Mesendoderm (in vitro differentiated cells): ENCODE results near the gene SH2D4B.
A peak's percentile ranks its signal among the peaks of the same experiment; 100 is the strongest.

Experiments
- DNase-seq: peaks from one replicate; pipeline ENCODE4 v3.0.0; 2013
- H2AK5ac ChIP-seq: 2 replicates; pipeline ENCODE4 v1.6.1; 2013; ENCODE audit warnings: low read length, inconsistent platforms
- H2BK120ac ChIP-seq: 2 replicates; pipeline ENCODE4 v1.6.1; 2013; ENCODE audit warnings: low read depth, mild to moderate bottlenecking, low read length, moderate library complexity, mixed read lengths
- H2BK15ac ChIP-seq: replicated peaks from 2 replicates; pipeline ENCODE4 v1.6.1; 2013; ENCODE audit warnings: low read depth, mild to moderate bottlenecking, moderate library complexity
- H2BK5ac ChIP-seq: 2 replicates; pipeline ENCODE4 v1.6.1; 2013; ENCODE audit warnings: low read length, inconsistent platforms
- H3K18ac ChIP-seq: 2 replicates; pipeline ENCODE4 v1.6.1; 2013; ENCODE audit warnings: mild to moderate bottlenecking, low read length, mixed read lengths
- H3K23ac ChIP-seq: one replicate; pipeline ENCODE4 v1.6.1; 2013; ENCODE audit warnings: low read length
- H3K27ac ChIP-seq: 2 replicates; pipeline ENCODE4 v1.5.1; 2013; ENCODE audit warnings: low read depth, mild to moderate bottlenecking, inconsistent platforms, low read length, moderate library complexity
- H3K27me3 ChIP-seq: 2 replicates; pipeline ENCODE4 v1.6.1; 2013; ENCODE audit warnings: low read length, control low read depth, mild to moderate bottlenecking, inconsistent platforms; ENCODE audit not compliant: insufficient read depth, poor library complexity
- H3K36me3 ChIP-seq: 2 replicates; pipeline ENCODE4 v1.6.1; 2013; ENCODE audit warnings: low read length, inconsistent platforms; ENCODE audit not compliant: control insufficient read depth, insufficient read depth
- H3K4ac ChIP-seq: one replicate; pipeline ENCODE4 v1.6.1; 2013; ENCODE audit warnings: low read depth, mild to moderate bottlenecking, low read length, moderate library complexity
- H3K4me1 ChIP-seq: 2 replicates; pipeline ENCODE4 v1.6.1; 2013; ENCODE audit warnings: low read depth, low read length, inconsistent platforms; ENCODE audit not compliant: control insufficient read depth
- H3K4me2 ChIP-seq: 2 replicates; pipeline ENCODE4 v1.6.1; 2013; ENCODE audit warnings: low read length
- H3K4me3 ChIP-seq: 2 replicates; pipeline ENCODE4 v1.5.1; 2013; ENCODE audit warnings: mild to moderate bottlenecking, low read length
- H3K56ac ChIP-seq: one replicate; pipeline ENCODE4 v1.6.1; 2013; ENCODE audit warnings: low read length
- H3K79me1 ChIP-seq: 2 replicates; pipeline ENCODE4 v1.6.1; 2013; ENCODE audit warnings: low read length, inconsistent platforms
- H3K79me2 ChIP-seq: 2 replicates; pipeline ENCODE4 v1.6.1; 2013; ENCODE audit warnings: mild to moderate bottlenecking, low read length; ENCODE audit not compliant: control insufficient read depth, insufficient read depth
- H3K9ac ChIP-seq: 2 replicates; pipeline ENCODE4 v1.6.1; 2013; ENCODE audit warnings: low read length, inconsistent platforms
- H4K5ac ChIP-seq: one replicate; pipeline ENCODE4 v1.6.1; 2013; ENCODE audit warnings: low read length
- H4K8ac ChIP-seq: one replicate; pipeline ENCODE4 v1.6.1; 2013; ENCODE audit warnings: low read depth, mild to moderate bottlenecking, control low read depth, low read length, moderate library complexity
- whole genome bisulfite sequencing: extraction: QIAGEN DNeasy Blood & Tissue Kit; methylation state at CpG from one replicate; pipeline ENCODE4 v1.1.7; 2013; ENCODE audit warnings: low lambda C conversion rate, missing lambda C conversion rate; ENCODE audit not compliant: insufficient coverage; ENCODE audit errors: extremely low coverage; 5-methylcytosine and 5-hydroxymethylcytosine counted together

Gene SH2D4B

DNA sequence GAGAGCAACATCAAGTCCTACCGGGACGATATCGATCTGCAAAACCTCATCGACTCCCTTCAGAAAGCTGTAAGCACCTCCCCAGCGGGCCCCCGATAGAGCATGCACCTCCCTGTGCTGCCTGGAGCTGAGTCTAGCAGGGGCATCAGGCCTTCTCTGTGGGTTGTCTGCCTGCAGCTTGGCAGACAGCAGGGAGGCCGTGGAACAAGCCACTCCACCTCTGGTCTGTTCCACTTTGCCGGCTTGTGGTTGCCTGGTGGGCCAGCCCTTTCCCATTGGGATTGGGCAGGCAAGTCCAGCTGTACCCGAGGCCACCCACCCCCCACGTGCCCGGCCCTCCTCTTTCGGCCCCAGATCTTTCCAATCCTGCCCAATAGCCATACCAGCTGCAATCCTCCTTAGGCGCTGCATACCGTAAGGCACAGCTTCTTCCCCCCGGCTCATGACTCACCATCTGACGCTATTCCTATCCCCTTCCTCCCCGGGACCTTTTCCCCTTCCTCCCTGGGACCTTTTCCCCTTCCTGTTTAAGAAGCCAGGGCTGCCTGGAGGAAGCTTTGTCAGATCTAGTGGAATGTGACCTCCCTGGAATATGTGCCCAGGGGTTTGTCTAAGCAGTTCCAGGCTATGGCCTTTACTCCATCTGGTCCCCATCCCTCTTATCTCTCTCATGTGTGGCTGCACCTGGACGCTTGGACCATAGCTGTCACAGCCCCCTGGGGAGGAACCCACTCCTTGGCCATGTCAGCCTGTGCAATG, 28.1 kb upstream of the SH2D4B start:
- Histone ChIP-seq H4K5ac (no peak overlapping the region), H2BK5ac (no peak overlapping the region), H3K27ac (peak overlapping the region; percentile 46), H3K36me3 (peaks cover 3% of the 10 kb centered on the region), H2BK120ac (no peak overlapping the region), H3K56ac (peak overlapping the region; percentile 9), H3K4me1 (peaks cover 2% of the 10 kb centered on the region), H2BK15ac (no peak overlapping the region), H2AK5ac (no peak overlapping the region), H3K79me2 (peaks cover 2% of the 10 kb centered on the region), H3K23ac (peak overlapping the region; percentile 50), H3K79me1 (peaks cover 13% of the 10 kb centered on the region), H3K9ac (no peak overlapping the region), H3K4ac (no peak overlapping the region), H3K27me3 (no peaks in the 10 kb centered on the region), H3K4me3 (no peak overlapping the region), H3K18ac (no peak overlapping the region), H3K4me2 (no peak overlapping the region), H4K8ac (no peak overlapping the region)
- no CpG with 5 or more reads among the region's 18 CpGs for WGBS
- DNase-seq = peak; percentile 91

DNA sequence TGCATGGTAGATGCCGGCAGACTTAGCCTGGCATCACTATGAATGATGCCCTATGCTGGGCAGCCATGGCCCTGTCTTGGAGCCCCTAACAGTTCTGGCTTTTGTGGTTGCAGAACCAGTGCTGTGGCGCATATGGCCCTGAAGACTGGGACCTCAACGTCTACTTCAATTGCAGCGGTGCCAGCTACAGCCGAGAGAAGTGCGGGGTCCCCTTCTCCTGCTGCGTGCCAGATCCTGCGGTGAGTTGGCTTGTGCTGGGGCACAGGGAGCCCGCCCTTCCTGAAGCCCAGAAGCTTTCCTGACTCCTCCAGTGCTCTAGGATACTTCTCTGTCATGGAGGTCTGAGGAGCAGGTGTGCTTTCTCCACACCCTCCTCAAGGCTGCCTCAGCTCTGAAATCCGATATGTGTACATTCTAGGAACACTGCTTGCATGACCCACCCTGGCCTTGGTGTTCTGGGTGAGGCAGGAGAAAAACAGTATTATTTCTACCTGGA, 25.6 kb upstream of the SH2D4B start:
- H3K4me2 ChIP-seq = no peak overlapping the region
- H2BK120ac ChIP-seq = no peak overlapping the region
- no peak overlapping the region for H3K4ac ChIP-seq
- H3K79me2 ChIP-seq = no peaks in the 10 kb centered on the region
- no peak overlapping the region for H3K27ac ChIP-seq
- no peak for DNase-seq
- no peaks in the 10 kb centered on the region for H3K27me3 ChIP-seq
- WGBS = no CpG with 5 or more reads among the region's 10 CpGs
- H3K79me1 ChIP-seq = peaks cover 6% of the 10 kb centered on the region
- no peak overlapping the region for H3K9ac ChIP-seq
- peaks cover 3% of the 10 kb centered on the region for H3K36me3 ChIP-seq
- no peak overlapping the region for H2BK15ac ChIP-seq
- no peak overlapping the region for H4K8ac ChIP-seq
- peaks cover 2% of the 10 kb centered on the region for H3K4me1 ChIP-seq
- no peak overlapping the region for H3K23ac ChIP-seq
- no peak overlapping the region for H2AK5ac ChIP-seq
- H4K5ac ChIP-seq = no peak overlapping the region
- H3K4me3 ChIP-seq = no peak overlapping the region
- no peak overlapping the region for H3K56ac ChIP-seq
- no peak overlapping the region for H2BK5ac ChIP-seq
- H3K18ac ChIP-seq = no peak overlapping the region

DNA sequence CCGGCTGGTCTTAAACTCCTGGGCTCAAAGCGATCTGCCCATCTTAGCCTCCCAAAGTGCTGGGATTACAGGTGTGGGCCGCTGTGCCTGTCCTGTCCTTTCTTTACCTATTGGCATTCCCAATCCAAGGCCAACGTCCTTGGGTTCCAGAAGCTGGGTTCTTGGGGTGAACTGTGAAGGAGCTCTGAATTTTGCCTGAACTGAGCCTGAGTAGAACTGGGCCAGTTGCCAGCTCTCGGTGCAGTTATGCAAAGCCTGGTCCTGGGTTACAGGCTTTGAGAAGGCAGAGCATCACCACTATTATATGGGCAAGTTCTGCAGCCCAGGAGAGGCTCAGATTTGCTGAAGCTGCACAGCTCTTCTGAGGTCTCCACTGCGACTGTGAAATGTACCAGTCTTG, 24.6 kb upstream of the SH2D4B start:
- Histone ChIP-seq H3K18ac (no peak overlapping the region), H3K79me2 (no peaks in the 10 kb centered on the region), H3K27ac (no peak overlapping the region), H3K4me3 (no peak overlapping the region), H2BK120ac (no peak overlapping the region), H3K4ac (no peak overlapping the region), H3K9ac (no peak overlapping the region), H4K5ac (no peak overlapping the region), H2AK5ac (no peak overlapping the region), H3K4me1 (peaks cover 2% of the 10 kb centered on the region), H4K8ac (no peak overlapping the region), H3K23ac (no peak overlapping the region), H3K27me3 (no peaks in the 10 kb centered on the region), H3K4me2 (no peak overlapping the region), H3K56ac (no peak overlapping the region), H2BK5ac (no peak overlapping the region), H3K79me1 (peaks cover 6% of the 10 kb centered on the region), H3K36me3 (peaks cover 4% of the 10 kb centered on the region), H2BK15ac (no peak overlapping the region)
- WGBS = no CpG with 5 or more reads among the region's 6 CpGs
- no peak for DNase-seq

DNA sequence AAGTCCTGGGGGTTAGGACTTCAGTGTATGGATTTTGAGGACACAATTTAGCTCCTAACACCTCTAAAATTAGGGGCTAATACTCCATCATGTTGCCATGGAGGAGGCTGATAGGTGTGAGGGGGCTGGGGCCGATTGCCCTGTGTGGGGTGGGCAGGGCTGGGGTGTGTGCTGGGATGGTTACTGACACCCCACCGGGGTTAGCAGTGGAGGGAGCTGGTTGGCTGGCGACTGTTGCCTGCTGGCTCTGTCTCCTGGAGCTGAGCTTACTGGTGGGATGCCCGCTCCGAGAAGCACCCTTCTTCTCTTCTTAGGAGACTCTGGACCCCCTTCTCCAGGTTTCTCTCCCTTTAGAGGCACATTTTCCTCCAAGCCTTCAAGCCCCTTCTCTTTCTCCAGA, 22.2 kb upstream of the SH2D4B start:
- Histone ChIP-seq H3K18ac (no peak overlapping the region), H3K4me3 (no peak overlapping the region), H2BK5ac (no peak overlapping the region), H3K4me2 (no peak overlapping the region), H2BK120ac (no peak overlapping the region), H3K27ac (no peak overlapping the region), H3K4ac (no peak overlapping the region), H3K4me1 (no peaks in the 10 kb centered on the region), H2BK15ac (no peak overlapping the region), H2AK5ac (no peak overlapping the region), H4K5ac (no peak overlapping the region), H3K36me3 (peaks cover 4% of the 10 kb centered on the region), H3K23ac (no peak overlapping the region), H3K56ac (no peak overlapping the region), H3K79me1 (no peaks in the 10 kb centered on the region), H3K27me3 (no peaks in the 10 kb centered on the region), H3K9ac (no peak overlapping the region), H3K79me2 (no peaks in the 10 kb centered on the region), H4K8ac (no peak overlapping the region)
- DNase-seq = no peak
- WGBS = no CpG with 5 or more reads among the region's 5 CpGs

DNA sequence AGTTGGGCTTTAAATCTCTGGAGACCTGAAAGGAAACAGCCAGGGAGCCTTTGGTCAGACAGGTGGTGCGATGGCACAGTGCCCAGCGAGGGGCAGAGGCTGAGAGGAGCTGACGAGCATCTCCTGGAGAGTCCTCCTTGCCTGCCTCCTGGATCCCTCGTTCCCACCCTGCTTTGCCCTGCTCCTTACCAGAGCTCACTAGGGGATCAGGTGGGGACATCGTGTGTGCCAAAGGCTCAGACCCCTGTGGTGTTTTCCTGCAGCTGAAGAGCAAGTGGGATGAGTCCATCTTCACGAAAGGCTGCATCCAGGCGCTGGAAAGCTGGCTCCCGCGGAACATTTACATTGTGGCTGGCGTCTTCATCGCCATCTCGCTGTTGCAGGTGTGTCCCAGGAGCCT, 21.8 kb upstream of the SH2D4B start:
- Histone ChIP-seq H2BK15ac (no peak overlapping the region), H2AK5ac (no peak overlapping the region), H3K27me3 (no peaks in the 10 kb centered on the region), H3K23ac (no peak overlapping the region), H2BK120ac (no peak overlapping the region), H3K4me2 (no peak overlapping the region), H4K8ac (no peak overlapping the region), H3K36me3 (peaks cover 4% of the 10 kb centered on the region), H4K5ac (no peak overlapping the region), H3K56ac (no peak overlapping the region), H3K4me3 (no peak overlapping the region), H3K4me1 (no peaks in the 10 kb centered on the region), H3K79me1 (no peaks in the 10 kb centered on the region), H3K4ac (no peak overlapping the region), H3K18ac (no peak overlapping the region), H3K9ac (no peak overlapping the region), H3K27ac (no peak overlapping the region), H3K79me2 (no peaks in the 10 kb centered on the region), H2BK5ac (no peak overlapping the region)
- WGBS = no CpG with 5 or more reads among the region's 12 CpGs
- DNase-seq = no peak
